Astrocyte (in vitro differentiated cells and primary cell): ENCODE data around the gene FBXO7. TPM values are rescaled to one million over a fixed set of nuclear protein-coding genes. Genes with fewer than 3 reads are reported as not detected.

Source experiments
- DNase-seq: peaks from one replicate; pipeline ENCODE4 v3.0.0-alpha.2; 2010; ENCODE audit warnings: low read depth
- FAIRE-seq: peaks from 2 replicates; lab custom pipeline; 2011; peaks lifted over from hg19 to GRCh38; lab: Jason Lieb, UNC
- H2AFZ ChIP-seq: 2 replicates; pipeline ENCODE4 v1.6.0; 2012; ENCODE audit warnings: low read depth, low read length, inconsistent platforms
- H3K27ac ChIP-seq: 2 replicates; pipeline ENCODE4 v1.5.1; 2011; ENCODE audit warnings: low read depth, low read length, inconsistent platforms
- H3K27me3 ChIP-seq: 2 replicates; pipeline ENCODE4 v1.6.0; 2011; ENCODE audit warnings: low read length, inconsistent platforms; ENCODE audit not compliant: insufficient read depth
- H3K36me3 ChIP-seq: 2 replicates; pipeline ENCODE4 v1.5.1; 2011; ENCODE audit warnings: low read length, inconsistent platforms; ENCODE audit not compliant: insufficient read depth
- H3K4me1 ChIP-seq: 2 replicates; pipeline ENCODE4 v1.5.1; 2011; ENCODE audit warnings: low read length, inconsistent platforms; ENCODE audit not compliant: insufficient read depth
- H3K4me2 ChIP-seq: 2 replicates; pipeline ENCODE4 v1.6.0; 2012; ENCODE audit warnings: low read length, inconsistent platforms
- H3K4me3 ChIP-seq: 2 replicates; pipeline ENCODE4 v1.5.1; 2011; ENCODE audit warnings: low read depth, mild to moderate bottlenecking, low read length, inconsistent platforms; ENCODE audit not compliant: insufficient read depth
- H3K79me2 ChIP-seq: 2 replicates; pipeline ENCODE4 v1.6.0; 2012; ENCODE audit warnings: mild to moderate bottlenecking, low read length, inconsistent platforms; ENCODE audit not compliant: insufficient read depth
- H3K9ac ChIP-seq: 2 replicates; pipeline ENCODE4 v1.6.0; 2012; ENCODE audit warnings: mild to moderate bottlenecking, low read length, inconsistent platforms
- H3K9me3 ChIP-seq: 2 replicates; pipeline ENCODE4 v1.5.1; 2012; ENCODE audit warnings: low read depth, mild to moderate bottlenecking, low read length, inconsistent platforms; ENCODE audit not compliant: insufficient read depth
- H4K20me1 ChIP-seq: 2 replicates; pipeline ENCODE4 v1.6.0; 2012; ENCODE audit warnings: low read length, inconsistent platforms; ENCODE audit not compliant: insufficient read depth
- H3K27ac Mint-ChIP-seq: one replicate; pipeline ENCODE4 v1.8.0; 2021; ENCODE audit warnings: mild to moderate bottlenecking, mixed read lengths; ENCODE audit not compliant: unreplicated experiment
- H3K27me3 Mint-ChIP-seq: one replicate; pipeline ENCODE4 v1.8.0; 2021; ENCODE audit warnings: low read depth, mixed read lengths; ENCODE audit not compliant: unreplicated experiment
- H3K36me3 Mint-ChIP-seq: one replicate; pipeline ENCODE4 v1.8.0; 2021; ENCODE audit warnings: low read depth, mixed read lengths; ENCODE audit not compliant: unreplicated experiment
- H3K4me1 Mint-ChIP-seq: one replicate; pipeline ENCODE4 v1.8.0; 2021; ENCODE audit warnings: low read depth, mixed read lengths; ENCODE audit not compliant: unreplicated experiment
- H3K4me3 Mint-ChIP-seq: one replicate; pipeline ENCODE4 v1.8.0; 2021; ENCODE audit warnings: mild to moderate bottlenecking, moderate library complexity, mixed read lengths; ENCODE audit not compliant: unreplicated experiment
- H3K9me3 Mint-ChIP-seq: one replicate; pipeline ENCODE4 v1.8.0; 2021; ENCODE audit warnings: mild to moderate bottlenecking, mixed read lengths; ENCODE audit not compliant: unreplicated experiment
- CTCF ChIP-seq: IDR thresholded peaks from 2 replicates; pipeline ENCODE4 v1.5.1; 2011; ENCODE audit warnings: low read depth, mild to moderate bottlenecking, inconsistent platforms, low read length, moderate library complexity; ENCODE audit not compliant: insufficient read depth
- EZH2 ChIP-seq: IDR thresholded peaks from 2 replicates; pipeline ENCODE4 v1.6.1; 2012; ENCODE audit warnings: mild to moderate bottlenecking, low read length, inconsistent platforms; ENCODE audit not compliant: insufficient read depth
- total RNA-seq: library from RNA; stranded (reverse); gene quantifications from 2 replicates; pipeline ENCODE4 v1.2.1, GENCODE V29; 2021

FBXO7 gene
- total RNA-seq, 1 donor from 2014 or later = 85.9 TPM

- no peak for DNase-seq
- Mint-ChIP-seq H3K4me1 (no peaks in the 10 kb centered on the region), H3K4me3 (no peak overlapping the region), H3K36me3 (peaks cover 7% of the 10 kb centered on the region), H3K27me3 (no peaks in the 10 kb centered on the region), H3K27ac (no peak overlapping the region), H3K9me3 (no peaks in the 10 kb centered on the region)
- Histone ChIP-seq H3K4me2 (no peak overlapping the region), H3K9ac (no peak overlapping the region), H3K4me1 (no peaks in the 10 kb centered on the region), H3K9me3 (no peaks in the 10 kb centered on the region), H3K4me3 (no peak overlapping the region), H3K36me3 (peaks cover 38% of the 10 kb centered on the region), H3K79me2 (peaks cover 38% of the 10 kb centered on the region), H3K27me3 (no peaks in the 10 kb centered on the region), H3K27ac (no peak overlapping the region), H2AFZ (no peak overlapping the region), H4K20me1 (peaks cover 41% of the 10 kb centered on the region)
- no peak for FAIRE-seq
- no peak for TF ChIP-seq EZH2
- no peak for TF ChIP-seq CTCF
These were observed 12.2 kb downstream of the FBXO7 start for GRCh38 chr22:32486656-32487390.

- Mint-ChIP-seq H3K36me3 (peaks cover 7% of the 10 kb centered on the region), H3K27me3 (no peaks in the 10 kb centered on the region), H3K4me1 (no peaks in the 10 kb centered on the region), H3K9me3 (no peaks in the 10 kb centered on the region), H3K4me3 (no peak overlapping the region), H3K27ac (no peak overlapping the region)
- peaks cover 40% of the 10 kb centered on the region for H3K36me3 ChIP-seq
- H3K4me3 ChIP-seq = no peak overlapping the region
- FAIRE-seq (no peak), DNase-seq (no peak)
- TF ChIP-seq EZH2 = no peak
- TF ChIP-seq CTCF = no peak
- no peak overlapping the region for H3K27ac ChIP-seq
- H3K4me2 ChIP-seq = no peak overlapping the region
- H3K4me1 ChIP-seq = no peaks in the 10 kb centered on the region
- H3K79me2 ChIP-seq = peaks cover 34% of the 10 kb centered on the region
- H3K27me3 ChIP-seq = no peaks in the 10 kb centered on the region
- no peak overlapping the region for H3K9ac ChIP-seq
- no peaks in the 10 kb centered on the region for H3K9me3 ChIP-seq
- peaks cover 35% of the 10 kb centered on the region for H4K20me1 ChIP-seq
- H2AFZ ChIP-seq = no peak overlapping the region
These were observed 12.8 kb downstream of the FBXO7 start for GRCh38 chr22:32487461-32487860.

GRCh38 chr22:32489377-32489776, 14.8 kb downstream of the FBXO7 start:
- Histone ChIP-seq H2AFZ (no peak overlapping the region), H3K4me3 (no peak overlapping the region), H3K4me1 (no peaks in the 10 kb centered on the region), H4K20me1 (peaks cover 16% of the 10 kb centered on the region), H3K27ac (no peak overlapping the region), H3K36me3 (peaks cover 53% of the 10 kb centered on the region), H3K9ac (no peak overlapping the region), H3K79me2 (peaks cover 15% of the 10 kb centered on the region), H3K4me2 (no peak overlapping the region), H3K27me3 (no peaks in the 10 kb centered on the region), H3K9me3 (no peaks in the 10 kb centered on the region)
- TF ChIP-seq CTCF (no peak), EZH2 (no peak)
- H3K9me3 Mint-ChIP-seq = no peaks in the 10 kb centered on the region
- DNase-seq (no peak), FAIRE-seq (no peak)
- H3K36me3 Mint-ChIP-seq = peaks cover 13% of the 10 kb centered on the region
- H3K4me3 Mint-ChIP-seq = no peak overlapping the region
- H3K4me1 Mint-ChIP-seq = no peaks in the 10 kb centered on the region
- H3K27ac Mint-ChIP-seq = no peak overlapping the region
- H3K27me3 Mint-ChIP-seq = no peaks in the 10 kb centered on the region
